ENCODE data around the gene BOLA2B.
"Not testable (repeated sequence)": the region's sequence is repeated elsewhere in the genome, so short reads cannot be mapped to it uniquely, and the experiment has no call there.

BOLA2B gene

GRCh38 chr16:30193615-30194014 lies at the start of gene BOLA2B, which contains the start of gene SLX1A:
Gene BOLA2B (minus strand): TSS chr16:30193666. CDS start chr16:30193595, 71 bp downstream.
Gene SLX1A (plus strand): TSS chr16:30193875. CDS start chr16:30194085, 210 bp downstream.
- DNase-seq: not testable (repeated sequence)

GRCh38 chr16:30217082-30217481 lies 23.6 kb upstream of the BOLA2B start:
- not testable (repeated sequence) for DNase-seq

- DNase-seq: not testable (repeated sequence)
Observed at GRCh38 chr16:30211414-30211813, 17.9 kb upstream of the BOLA2B start.

GRCh38 chr16:30209032-30209431 lies 15.6 kb upstream of the BOLA2B start:
- DNase-seq: not testable (repeated sequence)

- DNase-seq: not testable (repeated sequence)
Observed at GRCh38 chr16:30207063-30207704, 13.7 kb upstream of the BOLA2B start.

- not testable (repeated sequence) for DNase-seq
Observed at GRCh38 chr16:30206252-30206651, 12.8 kb upstream of the BOLA2B start.

GRCh38 chr16:30205541-30206236 lies 12.2 kb upstream of the BOLA2B start:
- not testable (repeated sequence) for DNase-seq

- not testable (repeated sequence) for DNase-seq
Observed at GRCh38 chr16:30199608-30200343, 6.3 kb upstream of the BOLA2B start.

- DNase-seq: not testable (repeated sequence)
Observed at GRCh38 chr16:30199049-30199448, 5.6 kb upstream of the BOLA2B start, which contains the start of gene SULT1A3. Gene SULT1A3 (plus strand): TSS chr16:30199255. CDS start chr16:30200729, 1,474 bp downstream.

- not testable (repeated sequence) for DNase-seq
Observed at GRCh38 chr16:30197001-30197400, 3.5 kb upstream of the BOLA2B start.

- not testable (repeated sequence) for DNase-seq
Observed at GRCh38 chr16:30194172-30194925, 883 bp upstream of the BOLA2B start.

GRCh38 chr16:30193098-30193497 lies 368 bp downstream of the BOLA2B start:
- not testable (repeated sequence) for DNase-seq

- DNase-seq: not testable (repeated sequence)
Observed at GRCh38 chr16:30191158-30191557, 2.3 kb downstream of the BOLA2B start.

- no peak for DNase-seq
Observed at GRCh38 chr16:30187971-30188561, 5.4 kb downstream of the BOLA2B start.

GRCh38 chr16:30187556-30187865 lies 6.0 kb downstream of the BOLA2B start:
- no peak for DNase-seq

GRCh38 chr16:30186782-30187555 lies 6.5 kb downstream of the BOLA2B start:
- peak; percentile 18 for DNase-seq

- DNase-seq: no peak
Observed at GRCh38 chr16:30186444-30186781, 7.1 kb downstream of the BOLA2B start.

- DNase-seq: no peak
Observed at GRCh38 chr16:30185683-30186421, 7.6 kb downstream of the BOLA2B start.

- DNase-seq: no peak
Observed at GRCh38 chr16:30184891-30185682, 8.4 kb downstream of the BOLA2B start.
